H9 (cell line): Measurements from ENCODE around the gene RNU1-3. TPM values are rescaled to one million over a fixed set of nuclear protein-coding genes. Genes with fewer than 3 reads are reported as not detected.
"Not testable (repeated sequence)": the region's sequence is repeated elsewhere in the genome, so short reads cannot be mapped to it uniquely, and the experiment has no call there.

Experiments used
- DNase-seq: peaks from one replicate; pipeline ENCODE4 v3.0.0-alpha.2; 2017
- H2AFZ ChIP-seq: one replicate; pipeline ENCODE4 v1.6.1; 2013; ENCODE audit warnings: mild to moderate bottlenecking, low read length, control low read depth, moderate library complexity
- H2AK5ac ChIP-seq: 2 replicates; pipeline ENCODE4 v1.6.1; 2013; ENCODE audit warnings: low read length, control low read depth, mixed read lengths; ENCODE audit not compliant: insufficient read length
- H2BK120ac ChIP-seq: one replicate; pipeline ENCODE4 v1.6.1; 2013; ENCODE audit warnings: low read depth, mild to moderate bottlenecking, low read length, control low read depth, inconsistent platforms; ENCODE audit not compliant: poor library complexity, severe bottlenecking
- H2BK12ac ChIP-seq: 2 replicates; pipeline ENCODE4 v1.6.1; 2013; ENCODE audit warnings: low read length, control low read depth, mixed read lengths, low read depth; ENCODE audit not compliant: insufficient read length
- H2BK15ac ChIP-seq: 2 replicates; pipeline ENCODE4 v1.6.1; 2013; ENCODE audit warnings: low read depth, low read length, control low read depth
- H2BK20ac ChIP-seq: one replicate; pipeline ENCODE4 v1.6.1; 2013; ENCODE audit warnings: low read depth, mild to moderate bottlenecking, low read length, control low read depth, inconsistent platforms; ENCODE audit not compliant: poor library complexity, severe bottlenecking
- H2BK5ac ChIP-seq: 2 replicates; pipeline ENCODE4 v1.6.1; 2013; ENCODE audit warnings: low read length, control low read depth, mixed read lengths; ENCODE audit not compliant: insufficient read length
- H3K14ac ChIP-seq: 2 replicates; pipeline ENCODE4 v1.6.1; 2013; ENCODE audit warnings: low read length, control low read depth; ENCODE audit not compliant: insufficient read depth
- H3K18ac ChIP-seq: 2 replicates; pipeline ENCODE4 v1.6.1; 2013; ENCODE audit warnings: low read depth, mild to moderate bottlenecking, mixed read lengths, low read length, control low read depth; ENCODE audit not compliant: insufficient read length
- H3K23ac ChIP-seq: 2 replicates; pipeline ENCODE4 v1.6.1; 2013; ENCODE audit warnings: low read length, control low read depth, mixed read lengths, low read depth; ENCODE audit not compliant: insufficient read length
- H3K23me2 ChIP-seq: 2 replicates; pipeline ENCODE4 v1.6.1; 2013; ENCODE audit warnings: low read depth, mild to moderate bottlenecking, mixed read lengths, low read length, control low read depth; ENCODE audit not compliant: insufficient read length, poor library complexity, severe bottlenecking
- H3K27ac ChIP-seq: 2 replicates; pipeline ENCODE4 v1.5.1; 2013; ENCODE audit warnings: low read length, control low read depth, mixed read lengths, low read depth; ENCODE audit not compliant: insufficient read length
- H3K27me3 ChIP-seq: 2 replicates; pipeline ENCODE4 v1.6.1; 2013; ENCODE audit warnings: low read length, control low read depth, inconsistent platforms; ENCODE audit not compliant: insufficient read depth
- H3K4ac ChIP-seq: 2 replicates; pipeline ENCODE4 v1.6.1; 2013; ENCODE audit warnings: low read depth, mild to moderate bottlenecking, control low read depth, inconsistent platforms, low read length, moderate library complexity
- H3K4me1 ChIP-seq: 2 replicates; pipeline ENCODE4 v1.6.1; 2013; ENCODE audit warnings: low read length, control low read depth, inconsistent platforms; ENCODE audit not compliant: insufficient read depth
- H3K4me2 ChIP-seq: 2 replicates; pipeline ENCODE4 v1.6.1; 2013; ENCODE audit warnings: low read length, control low read depth, mixed read lengths; ENCODE audit not compliant: insufficient read length, insufficient read depth
- H3K56ac ChIP-seq: 2 replicates; pipeline ENCODE4 v1.6.1; 2013; ENCODE audit warnings: low read depth, mild to moderate bottlenecking, mixed read lengths, low read length, control low read depth; ENCODE audit not compliant: insufficient read length
- H3K79me1 ChIP-seq: 2 replicates; pipeline ENCODE4 v1.6.1; 2013; ENCODE audit warnings: low read depth, mild to moderate bottlenecking, moderate library complexity, low read length, control low read depth, inconsistent platforms; ENCODE audit not compliant: insufficient read depth, poor library complexity, severe bottlenecking
- H3K79me2 ChIP-seq: 2 replicates; pipeline ENCODE4 v1.6.1; 2013; ENCODE audit warnings: low read length, control low read depth, inconsistent platforms; ENCODE audit not compliant: insufficient read depth
- H3K9ac ChIP-seq: 2 replicates; pipeline ENCODE4 v1.6.1; 2013; ENCODE audit warnings: low read length, control low read depth, mixed read lengths; ENCODE audit not compliant: insufficient read length; ENCODE audit errors: extremely low read depth
- H3K9me3 ChIP-seq: one replicate; pipeline ENCODE4 v1.6.1; 2013; ENCODE audit warnings: low read depth, low read length, inconsistent platforms; ENCODE audit not compliant: control insufficient read depth
- H3T11ph ChIP-seq: one replicate; pipeline ENCODE4 v1.6.1; 2013; ENCODE audit warnings: mild to moderate bottlenecking, low read length, control low read depth, inconsistent platforms
- H4K20me1 ChIP-seq: one replicate; pipeline ENCODE4 v1.6.1; 2013; ENCODE audit not compliant: control insufficient read depth, insufficient read length, insufficient read depth
- H4K5ac ChIP-seq: 2 replicates; pipeline ENCODE4 v1.6.1; 2013; ENCODE audit warnings: low read depth, mild to moderate bottlenecking, mixed read lengths, low read length, control low read depth; ENCODE audit not compliant: insufficient read length
- H4K8ac ChIP-seq: replicated peaks from 2 replicates; pipeline ENCODE4 v1.6.1; 2013; ENCODE audit warnings: low read length, control low read depth, mixed read lengths, low read depth; ENCODE audit not compliant: insufficient read length
- H4K91ac ChIP-seq: 2 replicates; pipeline ENCODE4 v1.6.1; 2013; ENCODE audit warnings: low read depth, mild to moderate bottlenecking, moderate library complexity, mixed read lengths, low read length, control low read depth; ENCODE audit not compliant: insufficient read length
- H3K27ac Mint-ChIP-seq, 3 experiments: 2 replicates in 2 of 3; 3 replicates in 1 of 3; pipeline ENCODE4 v1.8.0; 2020 to 2021; ENCODE audit warnings: mixed read lengths in 3 of 3, mild to moderate bottlenecking in 1 of 3, moderate library complexity in 1 of 3
- H3K27me3 Mint-ChIP-seq: 2 replicates; pipeline ENCODE4 v1.8.0; 2021; ENCODE audit warnings: low read depth, mild to moderate bottlenecking, moderate library complexity, mixed read lengths
- H3K36me3 Mint-ChIP-seq, 3 experiments: 2 replicates in 2 of 3; 3 replicates in 1 of 3; pipeline ENCODE4 v1.8.0; 2020 to 2021; ENCODE audit warnings: low read depth in 3 of 3, mixed read lengths in 3 of 3; ENCODE audit not compliant: insufficient read depth in 1 of 3
- H3K4me1 Mint-ChIP-seq, 2 experiments: 2 replicates each; pipeline ENCODE4 v1.8.0; 2020; ENCODE audit warnings: mixed read lengths in 2 of 2
- H3K4me3 Mint-ChIP-seq, 2 experiments: 2 replicates in 1 of 2; 3 replicates in 1 of 2; pipeline ENCODE4 v1.8.0; 2020 to 2021; ENCODE audit warnings: mild to moderate bottlenecking in 2 of 2, mixed read lengths in 2 of 2, moderate library complexity in 1 of 2
- H3K9me3 Mint-ChIP-seq, 2 experiments: 2 replicates in 1 of 2; 3 replicates in 1 of 2; pipeline ENCODE4 v1.8.0; 2020; ENCODE audit warnings: mild to moderate bottlenecking in 2 of 2, mixed read lengths in 2 of 2, moderate library complexity in 1 of 2
- WGBS: extraction: QIAGEN DNeasy Blood & Tissue Kit; methylation state at CpG from one replicate; pipeline ENCODE4 v1.1.7; 2013; ENCODE audit warnings: missing lambda C conversion rate, low lambda C conversion rate, mixed read lengths; ENCODE audit not compliant: insufficient read length; ENCODE audit errors: extremely low coverage; 5-methylcytosine and 5-hydroxymethylcytosine counted together
- total RNA-seq: library from RNA; stranded (reverse); gene quantifications from 2 replicates; pipeline ENCODE4 v1.2.1, GENCODE V29; 2021

Gene RNU1-3
- total RNA-seq, 1 experiment from 2014 or later: 2,051 TPM

GRCh38 chr1:16709659-16710087, 42.9 kb upstream of the RNU1-3 start:
- not testable (repeated sequence) for H3K4me3 Mint-ChIP-seq

GRCh38 chr1:16708704-16709103, 42.0 kb upstream of the RNU1-3 start:
- not testable (repeated sequence) for H3K27me3 Mint-ChIP-seq, H3K56ac ChIP-seq, H3K4ac ChIP-seq, H3K9ac ChIP-seq, H2BK5ac ChIP-seq, H2BK12ac ChIP-seq, H4K20me1 ChIP-seq, H3K23me2 ChIP-seq, H4K8ac ChIP-seq, H2AK5ac ChIP-seq, H3K23ac ChIP-seq, H3K18ac ChIP-seq, H3K4me1 ChIP-seq, H4K5ac ChIP-seq, H3T11ph ChIP-seq, H2AFZ ChIP-seq, H2BK20ac ChIP-seq, H3K79me2 ChIP-seq, H3K14ac ChIP-seq, H4K91ac ChIP-seq, DNase-seq, H3K27me3 ChIP-seq, H2BK15ac ChIP-seq, H3K36me3 Mint-ChIP-seq, H2BK120ac ChIP-seq, H3K79me1 ChIP-seq, H3K9me3 Mint-ChIP-seq, H3K4me3 Mint-ChIP-seq, H3K9me3 ChIP-seq, H3K4me1 Mint-ChIP-seq, H3K27ac ChIP-seq, H3K4me2 ChIP-seq, H3K27ac Mint-ChIP-seq
- WGBS: no CpG with 5 or more reads among the region's 6 CpGs

More at GRCh38 chr1:16709659-16710087, 42.9 kb upstream of the RNU1-3 start:
- H4K20me1 ChIP-seq, H3K4me1 Mint-ChIP-seq, H3K27ac Mint-ChIP-seq, H3K27me3 ChIP-seq, H3K9ac ChIP-seq, H4K91ac ChIP-seq, H2BK20ac ChIP-seq, H3K27ac ChIP-seq, H3K9me3 ChIP-seq, DNase-seq, H2BK120ac ChIP-seq, H3K27me3 Mint-ChIP-seq, H3K79me2 ChIP-seq, H4K5ac ChIP-seq, H2BK15ac ChIP-seq, H3K23me2 ChIP-seq, H3K36me3 Mint-ChIP-seq, H3K79me1 ChIP-seq, H3K14ac ChIP-seq, H2BK12ac ChIP-seq, H2BK5ac ChIP-seq, H2AK5ac ChIP-seq, H3K4me2 ChIP-seq, H3K4ac ChIP-seq, H2AFZ ChIP-seq, H4K8ac ChIP-seq, H3K56ac ChIP-seq, H3K18ac ChIP-seq, H3K4me1 ChIP-seq, H3K23ac ChIP-seq, H3K9me3 Mint-ChIP-seq, H3T11ph ChIP-seq: not testable (repeated sequence)
- no CpG with 5 or more reads among the region's 3 CpGs for WGBS
